ENCODE measurements around the gene KCNQ1.

KCNQ1 gene

DNA sequence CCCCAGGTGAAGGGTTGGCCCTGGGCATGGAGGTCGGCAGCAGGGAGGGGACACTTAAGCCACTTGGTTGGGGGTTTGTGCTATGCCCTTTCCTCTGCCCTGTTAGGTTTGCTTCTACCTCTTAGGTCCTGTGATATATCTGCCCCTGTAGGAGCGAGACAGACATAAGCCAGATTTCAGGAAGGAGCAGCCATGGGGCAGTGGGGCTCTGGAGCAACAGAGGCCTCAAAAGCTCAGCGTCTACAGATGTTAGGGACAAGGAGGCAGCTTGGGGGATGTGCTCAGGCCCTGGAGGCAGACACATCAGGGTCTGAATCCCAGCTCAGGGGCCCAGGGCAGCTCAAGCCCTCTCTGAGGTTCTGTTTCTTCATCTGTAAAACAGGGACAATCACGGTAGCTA lies 282.2 kb downstream of the KCNQ1 start:
- DNase-seq = no peak

DNA sequence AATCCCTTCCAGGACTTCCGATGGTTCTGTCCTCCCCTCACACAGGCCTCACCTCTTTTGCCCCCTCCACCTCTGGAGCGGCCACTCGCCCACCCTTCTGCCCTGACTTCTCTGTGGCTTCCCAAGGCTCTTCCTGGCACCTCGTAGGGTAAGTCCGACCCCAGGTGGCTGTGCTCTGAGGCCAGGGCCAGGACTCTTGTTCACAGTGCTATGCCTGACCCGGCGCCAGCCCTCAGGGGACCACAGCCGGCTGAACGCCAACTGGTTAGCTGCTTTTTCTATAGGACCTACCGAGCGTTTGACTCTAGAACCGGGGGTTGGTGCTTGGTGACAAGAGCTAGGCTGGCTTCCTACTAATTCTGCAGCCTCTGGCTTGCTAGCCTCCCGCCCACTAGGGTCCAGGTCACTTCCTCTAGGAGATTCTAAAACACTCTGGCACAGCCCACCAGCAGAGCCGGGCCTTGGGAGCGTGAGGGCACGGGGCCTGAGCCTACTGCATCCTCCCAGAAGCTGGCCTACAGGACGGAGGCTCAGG lies 283.4 kb downstream of the KCNQ1 start:
- DNase-seq = no peak

DNA sequence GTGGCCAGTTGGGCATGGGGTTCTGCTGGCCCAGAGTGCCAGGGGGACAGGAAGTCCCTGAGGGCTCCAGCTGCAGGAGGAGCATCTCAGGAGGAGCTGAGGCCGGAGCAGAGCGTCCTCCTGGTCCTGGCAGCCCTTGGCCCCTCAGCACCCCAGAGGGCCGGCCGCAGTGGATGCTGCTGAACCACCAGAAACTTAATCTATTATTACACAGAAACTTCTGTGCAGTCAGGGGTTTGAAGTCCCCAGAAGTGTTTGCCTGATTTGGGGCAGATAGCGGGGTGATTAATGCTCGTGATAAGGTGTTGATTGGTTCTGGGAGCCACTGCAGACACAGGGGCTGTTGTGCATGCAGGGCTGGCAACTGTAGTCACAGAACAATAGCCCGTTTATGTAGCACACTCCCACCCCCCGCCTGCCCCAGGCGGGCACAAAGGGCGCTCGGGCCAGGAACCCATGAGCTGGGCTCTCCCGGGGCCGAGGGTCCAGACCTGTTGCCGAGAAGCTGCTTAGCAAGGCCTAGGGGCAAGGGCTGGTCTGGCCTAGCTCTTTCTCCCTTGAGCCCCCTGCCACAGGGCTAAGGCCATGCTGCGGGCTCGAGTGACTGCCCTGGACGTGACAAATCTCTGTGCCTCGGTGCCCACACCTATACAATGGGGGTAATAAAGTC lies 284.0 kb downstream of the KCNQ1 start:
- no peak for DNase-seq

DNA sequence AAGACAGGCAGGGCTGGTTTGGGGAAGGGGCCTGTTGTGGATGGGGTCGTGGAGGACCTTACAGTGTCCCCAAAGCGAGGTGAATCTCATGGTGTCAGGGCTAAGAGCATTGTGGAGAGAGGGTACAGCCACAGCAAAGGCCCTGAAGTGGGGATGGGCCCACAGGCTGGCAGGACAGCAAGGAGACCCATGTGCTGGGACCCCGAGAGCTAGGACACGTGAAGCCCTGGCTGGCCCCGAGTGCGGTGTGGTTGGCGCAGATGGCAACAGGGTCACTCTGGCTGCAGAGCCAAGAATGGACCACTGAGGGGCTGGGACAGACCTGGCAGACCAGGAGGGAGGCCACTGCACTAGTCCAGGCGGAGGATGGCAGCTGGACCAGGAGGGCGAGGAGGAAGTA lies 285.0 kb downstream of the KCNQ1 start:
- no peak for DNase-seq

DNA sequence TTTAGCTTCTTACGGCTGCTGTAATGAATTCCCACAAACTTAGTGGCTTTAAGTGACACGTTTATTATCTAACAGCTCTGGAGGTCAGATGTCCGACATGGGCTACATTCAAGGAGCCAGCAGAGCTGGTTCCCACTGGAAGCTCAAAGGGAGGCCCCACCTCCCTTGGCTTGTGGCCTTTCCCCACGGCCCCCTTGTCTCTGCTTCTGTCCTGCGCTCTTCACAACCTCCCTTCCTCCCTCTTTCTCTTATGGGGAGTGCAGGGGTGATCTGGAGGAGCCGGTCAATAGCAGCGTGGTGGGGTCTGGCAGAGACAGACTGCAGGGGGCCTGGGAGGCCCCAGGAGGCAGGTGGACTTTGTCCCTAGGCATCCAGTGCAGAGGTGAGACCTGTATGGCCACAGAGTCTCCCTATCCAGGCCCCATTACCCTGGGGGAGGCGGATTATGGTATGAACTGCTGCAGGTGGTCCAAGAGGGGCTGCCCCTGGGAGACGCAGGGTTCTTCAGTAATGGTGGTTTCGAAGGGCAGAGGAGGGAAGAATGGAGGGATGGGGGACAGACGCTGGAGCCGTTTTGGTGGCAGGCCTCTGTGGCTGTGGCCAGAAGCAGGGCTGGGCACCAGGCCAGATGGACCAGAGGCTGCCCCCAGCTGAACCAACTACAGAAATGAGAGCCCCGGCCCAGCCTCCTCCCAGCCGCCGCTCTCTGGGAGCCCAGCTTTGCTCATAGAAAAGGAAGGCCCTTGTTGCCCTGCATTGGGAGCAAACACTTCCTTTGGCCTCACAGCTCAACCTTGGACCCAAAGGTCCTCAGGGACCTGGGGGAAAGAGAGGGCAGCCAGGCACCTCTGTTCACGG lies 285.7 kb downstream of the KCNQ1 start:
- DNase-seq = no peak

DNA sequence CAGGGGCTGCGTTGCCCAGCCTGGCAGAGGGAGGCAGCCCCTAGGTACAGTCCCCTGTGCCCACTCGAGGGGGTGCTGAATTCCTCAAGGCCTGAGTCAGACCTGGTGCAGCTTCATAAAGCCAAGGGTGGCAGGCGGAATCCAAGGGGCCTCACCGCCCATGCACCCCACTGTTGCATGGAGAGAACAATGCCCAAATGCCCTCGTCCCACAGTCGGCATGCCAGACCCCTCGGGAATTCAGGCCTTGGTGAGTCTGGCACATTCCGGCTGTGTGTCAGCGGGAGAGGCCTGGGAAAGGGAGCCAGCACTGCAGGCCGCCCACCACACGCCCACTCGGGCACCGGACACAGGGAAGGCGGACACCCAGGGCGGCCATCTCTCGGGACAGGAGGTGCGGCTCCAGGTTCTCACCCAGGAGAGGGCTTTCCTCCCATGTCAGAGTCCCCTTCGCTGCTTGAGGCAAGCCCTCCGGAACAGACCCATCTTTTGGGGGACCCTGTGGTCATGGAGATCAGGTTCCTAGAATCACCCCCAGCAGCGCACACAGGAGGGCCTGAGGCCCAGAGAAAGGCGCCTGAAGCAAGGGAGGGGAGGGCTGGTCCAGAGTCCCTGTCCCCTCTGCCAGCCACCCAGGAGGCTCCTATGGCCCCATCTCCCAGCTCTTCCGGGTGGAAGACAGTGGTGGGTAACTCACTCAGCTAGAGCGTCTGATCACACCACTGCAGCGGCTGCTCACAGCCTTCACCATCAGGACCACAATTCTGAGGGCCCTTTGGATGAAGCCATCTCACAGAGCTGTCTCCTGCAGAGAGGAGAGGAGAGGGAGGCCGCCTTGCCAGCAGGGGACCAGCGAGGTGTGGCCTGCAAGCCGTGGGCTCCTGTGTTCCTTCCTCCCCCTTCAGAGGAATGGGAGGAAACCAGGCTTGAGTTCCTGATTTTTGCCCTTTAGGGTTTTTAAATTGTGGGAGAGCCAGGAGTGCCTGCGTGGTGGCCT lies 286.6 kb downstream of the KCNQ1 start:
- no peak for DNase-seq

DNA sequence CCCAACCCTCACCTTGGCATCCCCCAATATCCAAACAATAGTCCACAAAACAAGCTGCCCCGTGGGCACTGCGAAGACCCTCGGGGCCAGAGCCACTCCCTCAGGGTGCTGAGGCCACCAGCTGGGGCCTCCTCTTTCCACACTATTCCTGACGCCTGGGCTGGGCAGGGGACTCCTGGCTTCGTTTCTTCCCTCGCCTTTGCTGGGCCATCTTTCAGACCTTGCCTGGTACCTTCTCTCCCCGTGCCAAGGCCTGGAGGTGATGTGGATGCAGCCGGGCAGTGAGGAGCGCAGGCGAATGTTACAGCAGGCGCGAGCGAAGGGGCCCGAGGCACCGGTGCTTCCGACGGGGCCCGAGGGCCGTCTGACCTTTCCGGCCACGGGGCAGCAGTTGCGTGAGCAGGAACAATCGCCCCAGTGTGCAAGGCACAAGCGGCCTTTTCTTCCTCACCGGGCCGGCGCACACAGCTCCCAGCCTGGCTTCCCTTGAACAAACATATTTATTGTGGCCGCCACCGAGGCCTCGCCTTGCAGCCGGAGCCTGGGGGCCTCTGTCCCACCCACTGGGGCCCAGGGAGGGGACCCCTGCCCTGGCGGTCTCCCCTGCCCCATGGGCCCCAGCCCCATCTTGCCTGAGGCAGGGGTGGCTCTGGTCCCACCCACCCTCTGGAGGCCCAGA lies 287.6 kb downstream of the KCNQ1 start:
- DNase-seq = no peak

DNA sequence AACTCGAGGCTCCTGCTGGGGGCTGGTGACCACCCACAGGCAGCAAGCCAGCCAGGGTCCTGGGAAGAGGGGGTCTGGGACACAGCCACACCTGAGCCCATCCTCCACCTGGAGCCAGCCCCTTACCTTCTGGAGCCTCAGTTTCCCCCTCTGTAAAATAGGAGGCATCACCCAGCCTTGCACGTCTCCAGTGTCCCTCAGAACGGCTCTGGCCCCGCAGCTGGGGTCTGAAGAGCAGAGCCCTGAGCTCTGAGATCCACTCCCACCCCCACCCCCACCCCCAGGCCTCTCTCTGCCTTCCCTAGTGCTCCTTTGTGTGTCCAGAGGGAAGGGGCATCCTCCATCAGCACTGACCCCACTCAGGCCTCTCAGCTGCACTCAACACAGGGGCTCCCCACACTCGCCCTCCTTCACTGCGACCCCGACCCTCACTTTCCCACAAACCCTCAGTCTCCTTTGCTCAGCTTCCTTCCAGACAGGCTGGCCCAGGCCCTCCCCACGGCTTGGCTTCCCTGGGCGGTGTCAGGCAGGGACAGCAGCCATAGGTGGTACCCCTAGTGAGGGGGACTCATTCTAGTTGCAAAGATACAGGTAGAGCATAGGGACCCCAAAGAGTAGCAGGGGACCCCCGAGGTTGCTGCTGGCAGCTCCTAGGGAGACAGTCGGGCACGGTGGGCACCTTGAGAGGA lies 288.3 kb downstream of the KCNQ1 start:
- no peak for DNase-seq

DNA sequence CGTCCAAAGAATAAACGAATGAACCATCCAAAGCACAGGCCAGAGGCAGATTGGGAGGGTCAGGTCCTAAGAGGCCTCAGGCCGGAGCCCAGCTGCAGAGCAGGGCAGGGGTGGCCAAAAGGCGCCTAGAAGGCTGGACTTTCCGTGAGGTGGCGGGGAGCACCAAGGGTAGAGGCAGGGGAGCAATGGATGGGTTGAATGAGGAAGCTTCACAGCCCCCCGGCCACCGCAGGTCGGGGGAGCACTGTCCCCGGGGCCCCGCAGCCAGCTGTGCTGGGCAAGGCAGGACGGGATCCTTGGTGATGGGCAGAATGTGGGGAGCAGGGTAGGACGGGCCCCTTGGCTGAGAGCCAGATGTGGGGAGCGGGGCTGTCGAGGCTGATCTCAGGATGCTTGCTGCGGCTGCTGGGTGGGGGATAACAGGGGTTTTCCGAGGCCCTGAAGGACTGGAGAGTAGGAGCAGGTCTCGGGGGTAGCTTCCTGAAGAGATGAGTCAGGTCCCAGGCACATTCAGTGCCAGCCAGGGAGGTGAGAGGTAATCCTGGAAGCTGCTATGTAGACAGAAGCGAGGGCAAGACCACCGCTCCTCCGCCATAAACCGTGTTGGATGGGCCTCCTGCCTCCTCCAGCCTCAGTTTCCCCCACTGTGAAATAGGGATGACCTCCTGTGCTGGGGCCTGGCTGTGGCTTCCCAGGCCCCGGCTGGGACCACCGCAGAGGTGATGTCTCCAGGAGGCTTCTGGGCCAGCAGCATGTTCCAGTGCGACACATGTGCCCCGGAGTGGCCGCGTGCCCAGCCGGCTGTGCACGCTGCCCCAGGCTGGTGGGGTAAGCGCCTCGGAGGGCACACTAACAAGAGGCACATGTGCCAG lies 289.6 kb downstream of the KCNQ1 start:
- DNase-seq = no peak

DNA sequence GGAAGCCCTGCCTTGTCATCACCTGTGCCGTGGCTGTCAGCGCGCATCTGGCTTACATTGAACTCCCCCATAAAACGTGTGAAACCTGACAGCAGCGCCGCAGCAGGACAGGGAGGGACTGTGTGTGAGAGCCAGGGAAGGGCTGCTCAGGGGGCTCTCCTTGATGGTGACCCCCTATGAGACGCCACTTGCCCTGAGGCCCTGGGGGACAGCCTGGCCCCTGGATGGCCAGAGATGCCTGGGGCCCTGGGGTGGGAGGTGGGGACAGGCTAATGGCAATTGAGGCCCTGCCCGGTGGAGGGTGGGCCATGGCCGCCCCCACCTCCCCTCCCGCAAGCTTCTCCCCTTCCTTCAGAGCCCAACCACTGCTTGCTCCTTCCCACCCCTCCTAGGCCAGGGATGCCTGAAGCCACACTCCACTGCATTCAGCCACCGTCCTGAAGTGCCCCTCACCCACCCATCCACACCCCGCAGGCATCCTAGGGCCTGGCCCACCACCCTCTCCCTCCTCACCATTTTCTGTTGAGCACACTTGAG lies 290.3 kb downstream of the KCNQ1 start:
- DNase-seq = no peak

DNA sequence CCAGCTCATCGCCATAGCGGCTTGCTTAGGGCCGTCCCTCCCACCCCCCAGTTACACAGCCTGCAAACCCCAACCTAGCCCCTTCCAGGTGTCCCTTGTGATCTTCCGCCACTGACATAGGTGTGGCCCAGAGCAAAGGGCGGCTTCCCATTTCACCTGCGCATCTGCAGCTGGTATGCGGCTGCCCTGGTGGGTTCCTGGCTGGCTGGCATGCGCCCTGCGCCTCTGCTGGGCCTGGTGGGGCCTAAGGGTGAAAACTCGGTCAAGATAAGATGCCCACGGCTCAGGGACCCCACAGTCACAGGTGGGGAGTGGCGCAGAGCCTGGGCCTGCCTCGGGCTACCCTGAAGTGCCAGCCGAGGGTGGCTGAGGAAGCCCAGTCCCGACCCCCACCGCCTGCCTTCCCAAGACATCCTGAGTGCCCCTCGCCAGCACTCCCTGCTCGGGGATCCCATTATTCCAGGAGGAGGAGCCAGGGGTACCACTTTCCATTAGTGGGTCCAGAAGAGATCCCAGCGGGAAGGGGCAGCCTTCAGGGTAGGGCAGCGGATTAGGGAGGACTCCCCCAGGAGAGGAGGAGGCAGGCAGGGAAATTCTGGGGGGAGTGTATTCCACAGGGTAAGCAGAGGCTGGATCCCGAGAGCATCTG lies 291.9 kb downstream of the KCNQ1 start:
- DNase-seq = no peak

DNA sequence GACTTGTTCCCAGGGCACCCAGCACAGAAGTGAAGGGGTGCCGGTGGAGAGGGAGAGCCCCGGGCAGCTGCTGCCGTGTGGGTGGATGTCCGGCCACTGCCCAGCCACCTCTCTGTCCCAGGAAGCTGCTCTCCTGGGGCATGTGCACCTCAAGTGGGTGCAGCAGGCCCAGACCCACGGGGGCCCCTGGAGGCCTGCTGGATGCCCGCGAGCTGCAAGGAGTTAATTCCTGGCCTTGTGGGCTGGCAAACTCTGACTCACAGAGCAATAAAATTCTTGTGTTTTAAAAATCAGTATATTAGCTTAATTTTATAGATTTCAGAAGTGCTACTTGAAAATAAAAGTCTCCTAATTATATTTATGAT lies 292.4 kb downstream of the KCNQ1 start:
- no peak for DNase-seq

DNA sequence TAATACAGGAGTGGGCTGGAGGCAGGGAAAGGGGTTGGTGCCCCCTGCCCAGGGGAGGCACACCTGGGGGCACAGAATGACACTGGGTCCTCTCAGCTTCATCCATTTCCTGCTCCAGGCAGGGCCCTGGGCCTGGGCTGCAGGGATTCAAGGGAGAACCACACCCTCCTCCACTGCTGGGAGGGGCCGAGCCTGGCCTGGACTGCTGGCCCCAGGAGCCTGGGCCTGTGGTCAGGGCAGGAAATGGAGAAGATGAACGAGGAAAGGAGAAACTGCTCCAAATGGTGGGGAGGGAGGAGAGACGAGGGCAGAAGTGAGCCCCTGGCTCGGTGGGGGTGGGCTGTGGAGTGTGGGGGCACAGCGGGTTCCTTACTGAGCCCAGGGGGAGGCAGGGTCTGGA lies 293.1 kb downstream of the KCNQ1 start:
- DNase-seq = no peak

DNA sequence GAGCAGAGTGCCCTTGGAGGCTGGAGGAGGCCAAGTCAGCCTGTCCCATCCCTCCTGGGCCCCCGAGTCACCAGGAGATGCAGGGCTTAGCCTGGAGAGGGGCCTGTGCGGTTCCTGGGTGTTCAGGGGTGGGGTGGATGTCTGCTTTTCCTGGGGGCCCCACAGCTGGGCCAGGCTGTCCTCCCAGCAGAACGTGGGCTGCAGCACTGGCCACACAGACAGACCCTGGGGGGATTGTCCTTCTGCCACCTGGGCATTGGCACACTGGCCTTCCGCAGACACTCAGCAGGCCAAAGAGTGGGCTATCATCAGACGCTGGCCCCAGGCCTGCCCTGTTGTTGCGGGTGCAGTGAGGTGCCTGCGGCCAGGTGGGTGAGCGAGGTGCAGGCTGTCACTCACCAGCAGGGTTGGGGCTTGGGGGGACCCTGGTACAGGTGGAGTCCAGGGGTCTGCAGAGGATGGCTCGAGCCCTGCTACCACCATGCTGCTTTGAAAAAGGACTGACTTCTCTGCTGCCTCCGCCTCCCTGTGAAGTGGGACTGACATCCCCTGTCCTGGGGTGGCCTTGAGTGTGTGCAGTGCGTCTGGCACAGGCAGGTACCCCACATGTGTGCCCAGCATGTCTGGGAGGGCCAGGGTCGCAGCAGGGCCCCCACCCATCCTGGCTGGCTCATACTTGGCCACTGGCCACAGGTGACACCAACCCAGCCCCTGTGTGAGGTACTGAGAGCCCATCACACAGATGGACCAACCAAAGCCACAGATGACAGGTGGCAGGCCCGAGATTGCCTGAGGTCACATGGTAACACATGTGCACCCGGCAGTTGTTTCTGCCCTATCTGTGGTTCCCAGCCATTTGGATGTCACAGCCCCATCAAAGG lies 294.0 kb downstream of the KCNQ1 start:
- DNase-seq = no peak

DNA sequence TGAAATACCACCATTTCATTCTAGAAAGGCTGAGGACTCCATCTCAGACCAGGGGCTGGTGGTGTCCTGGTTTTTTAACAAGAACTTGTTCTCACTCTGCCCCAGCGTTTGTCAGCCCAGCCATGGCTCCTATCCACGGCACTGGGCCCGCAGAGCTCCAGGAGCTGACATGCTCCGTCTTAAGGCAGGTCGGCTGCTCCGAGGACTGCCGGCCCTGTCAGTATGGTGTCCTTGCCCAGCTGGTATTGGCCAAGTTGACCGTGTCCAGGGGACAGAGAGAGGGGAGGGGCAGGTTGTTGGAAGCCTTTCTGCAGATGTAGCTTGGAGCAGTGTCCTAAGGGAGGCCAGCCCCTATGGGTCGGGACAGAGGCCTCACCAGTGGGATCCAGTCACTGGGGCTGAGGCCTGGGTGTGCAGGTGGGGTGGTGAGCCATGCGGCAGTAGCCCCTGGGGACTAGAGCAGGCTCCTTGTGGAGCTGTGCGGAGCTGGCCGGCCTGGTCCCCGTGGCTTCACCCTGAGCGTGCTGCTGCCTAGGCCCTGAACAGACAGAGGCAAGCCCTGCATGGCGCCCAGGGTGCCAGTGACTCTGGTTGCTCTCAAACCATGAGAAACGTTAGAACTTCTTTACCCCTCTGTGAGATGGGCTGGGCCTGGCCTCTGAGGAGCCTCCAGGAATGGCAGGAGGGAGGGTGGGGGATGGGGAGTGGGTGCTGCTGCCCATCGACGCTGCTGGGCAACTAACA lies 294.9 kb downstream of the KCNQ1 start:
- no peak for DNase-seq

DNA sequence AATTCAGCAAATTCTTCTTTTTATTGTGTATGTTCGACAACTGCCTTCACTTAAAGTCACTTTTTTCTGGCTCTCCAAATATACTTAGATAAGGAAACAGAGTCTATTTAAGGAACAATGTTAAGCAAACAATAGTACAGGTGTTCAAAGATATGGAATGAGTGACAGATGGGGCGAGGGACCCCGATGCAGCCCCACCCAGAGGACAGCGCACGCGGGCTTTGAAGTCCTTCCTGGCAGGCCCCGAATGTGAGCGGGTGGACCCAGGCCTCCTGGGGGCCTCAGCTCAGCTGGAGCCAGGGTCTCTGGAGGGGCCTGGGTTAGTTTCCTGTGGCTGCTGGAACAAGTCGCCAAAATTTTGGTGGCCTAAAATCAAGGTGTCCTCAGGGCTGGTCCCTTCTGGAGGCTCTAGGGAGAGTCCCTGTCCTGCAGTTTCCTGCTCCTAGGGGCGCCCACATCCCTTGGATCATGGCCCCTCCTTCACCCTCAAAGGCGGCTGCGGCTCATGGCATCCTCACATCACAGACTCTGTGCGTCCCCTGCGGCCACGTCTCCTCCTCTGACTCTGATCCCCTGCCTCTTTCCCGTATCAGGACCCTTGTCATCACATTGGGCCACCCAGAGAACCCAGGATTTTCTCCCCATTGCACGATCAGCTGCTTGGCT lies 295.6 kb downstream of the KCNQ1 start:
- DNase-seq = no peak

DNA sequence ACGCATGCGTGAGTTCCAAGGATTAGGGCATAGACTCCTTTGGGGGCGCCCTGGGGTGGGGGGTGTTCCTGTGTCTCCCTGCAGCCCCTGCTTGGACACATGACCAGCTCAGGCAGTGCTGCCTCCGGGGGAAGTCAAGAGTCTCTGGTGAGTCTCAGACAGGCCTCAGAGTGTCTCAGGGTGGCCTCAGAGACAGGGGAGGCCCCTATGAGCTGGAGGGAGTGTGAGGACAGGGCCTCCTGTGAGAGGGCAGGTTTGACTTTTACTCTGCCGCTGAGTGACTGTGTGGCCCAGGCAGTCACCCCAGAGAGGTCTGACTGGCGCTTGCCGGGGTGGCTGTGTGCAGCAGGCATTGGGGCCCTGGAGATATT lies 296.2 kb downstream of the KCNQ1 start:
- DNase-seq = no peak

Measured in stimulated activated CD4-positive, alpha-beta T cell treated with anti-CD3 and anti-CD28 coated beads, Interleukin-4, amount 100 ng/mL, for 4 hours (primary cell).